Measurements from ENCODE around the gene SIRT4.

SIRT4 gene

GRCh38 chr12:120278137-120279069 is 23.7 kb upstream of the SIRT4 start:
- no peak for DNase-seq

DNA sequence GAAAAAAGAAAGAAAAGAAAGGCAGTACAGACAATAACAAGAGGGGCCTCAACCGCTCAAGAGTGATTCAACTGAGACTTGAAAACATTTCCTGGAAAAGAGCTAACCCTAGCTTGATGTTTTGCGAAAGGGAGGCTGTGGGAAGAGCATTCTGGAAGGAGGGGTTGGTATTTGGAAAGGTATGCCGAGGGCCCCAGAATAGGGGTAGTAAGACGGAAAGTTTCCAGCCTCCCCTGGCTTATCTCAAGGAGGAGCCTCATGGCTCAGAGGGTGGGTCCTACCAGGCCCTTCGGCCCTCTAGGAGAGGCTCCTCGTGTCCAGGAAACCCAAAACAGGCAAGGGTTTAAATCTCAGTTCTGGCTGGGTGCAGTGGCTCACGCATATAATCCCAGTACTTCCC is 18.8 kb upstream of the SIRT4 start:
- no peak for DNase-seq

DNA sequence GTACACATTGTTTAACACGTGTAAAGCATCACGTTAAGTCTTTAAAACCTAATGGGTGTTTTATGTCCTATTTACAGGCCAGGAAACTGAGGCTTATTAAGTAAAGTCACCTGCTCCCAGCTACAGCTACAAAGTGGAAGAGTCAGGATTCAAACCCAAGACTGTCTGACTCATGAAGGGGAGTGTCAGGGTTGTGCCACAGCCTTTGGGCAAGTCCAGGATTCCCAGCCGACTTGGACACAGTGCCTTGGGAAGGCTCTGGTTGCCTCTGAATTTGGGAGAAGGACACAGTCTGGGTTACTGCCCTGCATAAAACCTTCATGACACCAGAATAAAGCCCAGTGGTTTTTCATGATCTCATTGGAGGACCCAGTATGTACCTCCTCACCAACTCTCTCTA is 17.7 kb upstream of the SIRT4 start:
- no peak for DNase-seq

- DNase-seq = no peak
Measured at GRCh38 chr12:120286768-120287490, 15.2 kb upstream of the SIRT4 start.

DNA sequence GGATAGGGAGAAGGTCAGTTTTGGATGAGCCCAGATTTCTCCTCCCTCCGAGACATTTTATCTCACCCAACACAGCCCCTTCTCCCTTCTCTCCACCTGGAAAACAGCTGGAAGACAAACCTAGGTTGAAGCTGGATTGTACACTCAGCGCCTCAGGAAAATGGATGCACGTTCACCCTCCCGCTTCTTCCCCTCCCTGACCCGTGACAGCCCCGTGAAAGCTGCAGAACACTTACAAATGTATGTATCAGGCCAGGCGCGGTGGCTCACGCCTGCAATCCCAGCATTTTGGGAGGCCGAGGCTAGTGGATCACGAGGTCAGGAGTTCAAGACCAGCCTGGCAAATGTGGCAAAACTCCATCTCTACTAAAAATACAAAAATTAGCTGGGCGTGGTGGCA is 14.6 kb upstream of the SIRT4 start:
- no peak for DNase-seq

GRCh38 chr12:120290609-120291305 is 11.4 kb upstream of the SIRT4 start:
- peak in 8 of 14 donors; percentile 10 to 40 (median 27) for DNase-seq

DNA sequence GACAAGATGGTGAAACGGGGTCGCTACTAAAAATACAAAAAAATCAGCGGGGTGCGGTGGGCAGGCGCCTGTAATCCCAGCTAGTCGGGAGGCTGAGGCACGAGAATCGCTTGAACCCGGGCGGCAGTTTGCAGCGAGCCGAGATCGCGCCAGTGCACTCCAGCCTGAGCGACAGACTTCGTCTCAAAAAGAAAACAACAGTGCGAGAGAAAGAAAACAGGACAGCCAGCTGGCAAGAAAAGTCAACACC is 9.8 kb upstream of the SIRT4 start:
- peak in 1 of 14 donors; percentile 58 for DNase-seq

- DNase-seq = peak in 13 of 14 donors; percentile 10 to 87 (median 74)
Measured at GRCh38 chr12:120292661-120293531, 9.2 kb upstream of the SIRT4 start, which contains the start of gene RNU4-1. Gene RNU4-1, minus strand, starts transcription at chr12:120293237.

DNA sequence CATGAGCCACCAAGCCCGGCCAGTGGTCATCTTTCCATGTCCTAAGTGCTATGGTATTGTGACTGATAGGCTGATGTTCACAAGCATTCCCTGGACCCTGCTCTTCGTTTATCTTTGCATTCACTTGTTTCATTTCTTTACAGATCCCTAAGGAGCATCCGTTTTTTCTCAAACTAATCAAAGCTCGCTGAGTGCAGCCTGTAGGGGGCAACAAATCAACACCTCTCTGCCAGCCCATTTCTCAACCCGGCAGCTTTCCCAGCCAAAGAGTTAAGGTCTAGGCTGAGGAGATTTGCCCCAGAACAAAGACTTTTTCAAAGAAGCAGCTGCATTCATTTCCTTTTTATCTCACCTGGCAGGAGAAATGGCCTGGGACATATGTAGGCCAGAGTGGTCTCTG is 12.1 kb downstream of the SIRT4 start:
- no peak for DNase-seq

GRCh38 chr12:120316798-120317223 is 14.7 kb downstream of the SIRT4 start:
- DNase-seq = peak in 1 of 14 donors; percentile 20

DNA sequence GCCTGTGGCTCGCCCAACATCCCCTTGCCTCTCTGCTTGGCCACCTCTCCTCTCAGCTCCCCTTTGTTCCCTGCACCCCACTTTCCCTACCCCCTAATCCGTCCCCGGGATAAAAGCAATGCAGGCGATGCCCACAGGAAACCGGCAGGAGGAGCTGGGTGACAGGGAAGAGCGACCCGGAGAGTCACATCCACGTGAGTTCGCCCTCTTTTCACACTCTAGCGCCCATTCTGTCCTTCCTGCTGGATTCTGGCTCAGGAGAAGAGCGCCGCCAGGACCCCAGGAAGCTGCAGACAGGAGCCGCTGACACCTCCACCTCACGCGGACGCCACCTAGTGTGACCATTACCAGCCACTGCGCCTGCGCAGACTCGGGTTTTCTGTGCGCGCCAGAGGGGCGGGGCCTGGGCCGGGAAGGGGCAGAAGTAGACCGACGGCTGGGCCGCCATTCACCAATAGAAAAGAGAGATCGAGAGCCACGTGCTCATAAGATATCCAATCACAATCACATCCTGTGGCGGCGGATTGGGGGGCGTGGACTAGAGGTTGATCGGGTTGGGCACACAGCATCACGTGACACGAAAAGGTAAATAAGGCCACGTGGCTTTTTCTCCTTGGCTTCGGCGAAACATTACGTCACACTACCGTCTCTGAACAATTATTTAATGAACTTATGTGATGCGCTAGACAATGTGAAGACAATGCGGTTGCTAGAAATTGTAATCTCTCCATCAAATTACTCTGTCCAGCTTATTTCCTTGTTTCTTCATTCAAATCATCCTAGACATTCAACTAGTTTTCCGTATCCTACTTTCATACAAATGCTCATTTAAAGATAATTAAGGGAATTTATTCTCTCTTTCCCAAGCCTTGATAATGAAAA is 15.3 kb downstream of the SIRT4 start:
- DNase-seq = peak; percentile 94 to 100 (median 99)

GRCh38 chr12:120321382-120322202 is 19.5 kb downstream of the SIRT4 start:
- DNase-seq = no peak

DNA sequence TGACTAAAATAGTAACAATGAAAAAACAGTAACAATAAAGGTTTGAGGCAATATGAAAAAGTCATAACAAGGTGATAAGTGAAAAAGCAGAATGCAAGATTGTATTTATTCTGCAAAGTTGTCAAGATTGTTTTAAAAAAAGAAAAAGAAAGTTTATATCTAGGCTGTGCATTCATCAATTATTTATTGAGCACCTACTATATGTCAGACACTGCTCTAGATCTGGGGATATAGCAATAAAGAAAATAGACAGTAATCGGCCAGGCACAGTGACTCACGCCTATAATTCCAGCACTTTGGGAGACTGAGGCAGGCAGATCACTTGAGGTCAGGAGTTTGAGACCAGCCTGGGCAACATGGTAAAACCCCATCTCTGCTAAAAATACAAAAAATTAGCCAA is 21.7 kb downstream of the SIRT4 start:
- DNase-seq = no peak

DNA sequence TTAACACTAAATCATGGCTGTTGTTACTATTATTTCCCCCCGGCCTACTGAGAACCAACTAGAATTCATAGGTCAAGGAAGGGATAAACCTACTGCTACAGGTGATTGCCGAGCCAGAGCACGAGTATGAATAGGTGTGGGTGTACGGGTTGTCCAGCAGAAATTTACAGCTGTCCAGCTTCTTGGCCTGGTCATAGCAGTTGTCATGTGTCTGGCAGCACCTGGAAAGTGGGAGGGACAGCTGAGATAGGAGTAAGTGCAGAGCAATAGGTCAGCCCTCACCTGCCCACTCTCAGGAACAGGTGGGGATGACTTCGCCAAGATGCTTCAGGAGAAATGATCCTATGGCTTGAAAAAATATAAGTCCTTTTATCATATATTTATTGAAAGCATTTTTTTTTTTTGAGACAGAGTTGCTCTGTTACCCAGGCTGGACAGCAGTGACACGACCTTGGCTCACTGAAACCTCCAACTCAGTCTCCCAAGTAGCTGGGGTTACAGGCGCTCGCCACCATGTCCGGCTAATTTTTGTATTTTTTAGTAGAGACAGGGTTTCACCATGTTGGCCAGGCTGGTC is 22.8 kb downstream of the SIRT4 start:
- no peak for DNase-seq

- DNase-seq = no peak
Measured at GRCh38 chr12:120327593-120327992, 25.5 kb downstream of the SIRT4 start, which contains the start of gene PLA2G1B. Gene PLA2G1B, minus strand, starts transcription at chr12:120327779. Its CDS starts 26 bp downstream, at chr12:120327753.

GRCh38 chr12:120328228-120328627 is 26.1 kb downstream of the SIRT4 start:
- DNase-seq = no peak

- no peak for DNase-seq
Measured at GRCh38 chr12:120331390-120331789, 29.3 kb downstream of the SIRT4 start.

- no peak for DNase-seq
Measured at GRCh38 chr12:120332041-120332440, 29.9 kb downstream of the SIRT4 start.

DNA sequence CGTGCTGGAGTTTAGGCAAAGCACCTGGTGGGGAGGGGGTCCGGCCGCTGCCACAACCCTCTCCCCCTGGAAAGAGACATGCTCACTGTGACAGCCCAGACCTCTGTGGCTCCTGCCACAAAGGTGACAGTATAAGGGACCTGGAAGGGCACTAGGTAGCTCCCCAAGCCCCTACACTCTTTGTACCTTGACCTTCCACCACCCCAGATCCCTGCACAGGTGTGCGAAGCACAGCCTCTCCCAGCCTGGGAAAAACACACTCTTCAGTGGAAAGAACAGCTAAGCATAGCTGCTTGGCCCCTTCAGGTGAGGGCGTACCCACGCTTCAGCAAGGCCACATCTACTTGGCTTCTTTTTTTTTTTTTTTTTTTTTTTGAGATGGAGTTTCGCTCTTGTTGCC is 30.4 kb downstream of the SIRT4 start:
- no peak for DNase-seq

- peak in 2 of 14 donors; percentile 2 to 5 for DNase-seq
Measured at GRCh38 chr12:120335447-120335846, 33.3 kb downstream of the SIRT4 start.
